MCF 10A (cell line): Measurements from ENCODE around the gene MAT2B. TPM values are rescaled to one million over a fixed set of nuclear protein-coding genes. Genes with fewer than 3 reads are reported as not detected.

ENCODE experiments used
- BruUV-seq: library from RNA; stranded (reverse); fragments of 400-500 nt; replicated peaks from 2 replicates; lab custom pipeline; 2021; lab: Mats Ljungman, UMichigan
- CTCF ChIA-PET: fragments of 300-600 bp; sonication (Branson Sonifier 250); formaldehyde crosslinking; extraction: SDS; loops from one replicate; lab custom pipeline; 2021; ENCODE audit warnings: antibody characterized with exemption, inconsistent platforms; lab: Yijun Ruan, JAX
- POLR2A ChIA-PET: fragments of 300-600, 350-650 bp; sonication (Branson Sonifier 250); formaldehyde crosslinking; extraction: SDS; loops from one replicate; lab custom pipeline; 2020; ENCODE audit warnings: antibody characterized with exemption, inconsistent platforms; lab: Yijun Ruan, JAX
- DNase-seq: peaks from one replicate; pipeline ENCODE4 v3.0.0-alpha.2; 2018; ENCODE audit not compliant: unreplicated experiment
- H3K27ac Mint-ChIP-seq: one replicate; pipeline ENCODE4 v1.8.0; 2022; ENCODE audit warnings: mild to moderate bottlenecking, low read depth, mixed read lengths; ENCODE audit not compliant: unreplicated experiment
- H3K27me3 Mint-ChIP-seq: one replicate; pipeline ENCODE4 v1.8.0; 2022; ENCODE audit warnings: mixed read lengths; ENCODE audit not compliant: insufficient read depth, unreplicated experiment
- H3K36me3 Mint-ChIP-seq: one replicate; pipeline ENCODE4 v1.8.0; 2022; ENCODE audit warnings: mild to moderate bottlenecking, moderate library complexity, mixed read lengths; ENCODE audit not compliant: insufficient read depth, unreplicated experiment
- H3K4me1 Mint-ChIP-seq: one replicate; pipeline ENCODE4 v1.8.0; 2022; ENCODE audit warnings: mixed read lengths; ENCODE audit not compliant: insufficient read depth, unreplicated experiment
- H3K4me3 Mint-ChIP-seq: one replicate; pipeline ENCODE4 v1.8.0; 2022; ENCODE audit warnings: mild to moderate bottlenecking, moderate library complexity, mixed read lengths; ENCODE audit not compliant: unreplicated experiment
- H3K9me3 Mint-ChIP-seq: one replicate; pipeline ENCODE4 v1.8.0; 2022; ENCODE audit warnings: mixed read lengths; ENCODE audit not compliant: unreplicated experiment
- intact Hi-C: fragments of 100-400 bp; cut with micrococcal nuclease; formaldehyde crosslinking; loops from 2 replicates; pipeline ENCODE4 v1.14.1; 2022
- total RNA-seq: library from RNA; stranded (reverse); gene quantifications from 2 replicates; pipeline ENCODE4 v1.2.3, GENCODE V29; 2022
- TF ChIP-seq, protein P1 (sequence below): fragments of 200-600 bp; IDR thresholded peaks from one replicate; pipeline ENCODE4 v1.8.0; 2022; ENCODE audit warnings: antibody characterized with exemption, mild to moderate bottlenecking; ENCODE audit not compliant: unreplicated experiment

MAT2B gene
- total RNA-seq, 1 experiment from 2014 or later: 70.9 TPM

DNA sequence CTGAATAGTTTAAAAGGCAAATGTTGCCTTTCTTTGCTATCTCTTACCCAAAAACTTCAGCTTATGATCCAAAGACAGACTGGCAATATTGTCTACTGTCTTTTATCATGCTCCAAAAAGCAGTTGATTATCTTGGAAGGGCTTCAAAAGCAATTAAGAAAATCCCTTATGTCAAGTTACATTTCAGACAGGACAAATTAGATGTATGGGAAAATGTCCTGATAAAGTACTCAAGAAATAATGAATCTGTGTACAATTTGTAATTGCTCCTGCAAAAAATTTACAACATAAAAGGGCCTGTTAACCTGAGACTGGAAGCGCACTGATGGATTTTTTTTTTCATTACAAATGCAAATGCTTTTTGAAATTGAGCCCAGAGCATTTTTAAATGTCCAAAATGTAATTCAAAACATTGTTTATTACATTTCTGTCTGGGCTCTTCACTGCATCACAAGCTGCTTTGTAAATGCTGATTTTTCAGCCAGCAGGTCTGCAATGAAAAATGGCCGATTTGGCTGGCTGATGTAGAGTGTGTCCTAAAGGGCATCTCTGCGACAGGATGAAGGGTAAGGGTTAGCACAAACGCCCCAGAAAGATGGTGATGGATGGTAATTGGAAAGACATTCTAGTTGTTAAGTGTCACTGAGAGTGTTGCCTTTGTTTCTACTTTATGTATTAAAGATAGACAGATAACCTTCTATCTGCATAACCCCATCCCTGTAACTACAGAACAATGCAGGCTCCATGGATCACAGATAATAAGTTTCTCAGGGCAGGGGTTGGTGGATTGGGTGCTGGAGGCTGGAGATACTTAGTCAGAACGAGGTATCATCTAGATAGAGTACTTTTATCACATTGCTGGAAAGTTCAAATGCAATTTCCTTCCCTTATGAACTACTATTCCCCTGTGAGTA is 27.0 kb downstream of the MAT2B start:
- TF ChIP-seq, protein P1, sequence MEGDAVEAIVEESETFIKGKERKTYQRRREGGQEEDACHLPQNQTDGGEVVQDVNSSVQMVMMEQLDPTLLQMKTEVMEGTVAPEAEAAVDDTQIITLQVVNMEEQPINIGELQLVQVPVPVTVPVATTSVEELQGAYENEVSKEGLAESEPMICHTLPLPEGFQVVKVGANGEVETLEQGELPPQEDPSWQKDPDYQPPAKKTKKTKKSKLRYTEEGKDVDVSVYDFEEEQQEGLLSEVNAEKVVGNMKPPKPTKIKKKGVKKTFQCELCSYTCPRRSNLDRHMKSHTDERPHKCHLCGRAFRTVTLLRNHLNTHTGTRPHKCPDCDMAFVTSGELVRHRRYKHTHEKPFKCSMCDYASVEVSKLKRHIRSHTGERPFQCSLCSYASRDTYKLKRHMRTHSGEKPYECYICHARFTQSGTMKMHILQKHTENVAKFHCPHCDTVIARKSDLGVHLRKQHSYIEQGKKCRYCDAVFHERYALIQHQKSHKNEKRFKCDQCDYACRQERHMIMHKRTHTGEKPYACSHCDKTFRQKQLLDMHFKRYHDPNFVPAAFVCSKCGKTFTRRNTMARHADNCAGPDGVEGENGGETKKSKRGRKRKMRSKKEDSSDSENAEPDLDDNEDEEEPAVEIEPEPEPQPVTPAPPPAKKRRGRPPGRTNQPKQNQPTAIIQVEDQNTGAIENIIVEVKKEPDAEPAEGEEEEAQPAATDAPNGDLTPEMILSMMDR: no peak
- intact Hi-C loops: no loop called here
- DNase-seq: no peak
- Mint-ChIP-seq H3K9me3 (no peaks in the 10 kb centered on the region), H3K36me3 (no peaks in the 10 kb centered on the region), H3K27ac (no peak overlapping the region), H3K4me3 (no peak overlapping the region), H3K27me3 (no peaks in the 10 kb centered on the region), H3K4me1 (no peaks in the 10 kb centered on the region)
- ChIA-PET CTCF (interaction anchor here (0.6 to 1.6 kb wide), 5 partner anchors 10 to 1868 kb away, joined by 3 to 4 read pairs (median 3); no protein-coding TSS in a partner anchor), POLR2A (interaction anchor here (0.6 to 1.2 kb wide), 2 partner anchors 23 to 53 kb away, joined by 3 to 6 read pairs; no protein-coding TSS in a partner anchor)
- no TSS peak for BruUV-seq

DNA sequence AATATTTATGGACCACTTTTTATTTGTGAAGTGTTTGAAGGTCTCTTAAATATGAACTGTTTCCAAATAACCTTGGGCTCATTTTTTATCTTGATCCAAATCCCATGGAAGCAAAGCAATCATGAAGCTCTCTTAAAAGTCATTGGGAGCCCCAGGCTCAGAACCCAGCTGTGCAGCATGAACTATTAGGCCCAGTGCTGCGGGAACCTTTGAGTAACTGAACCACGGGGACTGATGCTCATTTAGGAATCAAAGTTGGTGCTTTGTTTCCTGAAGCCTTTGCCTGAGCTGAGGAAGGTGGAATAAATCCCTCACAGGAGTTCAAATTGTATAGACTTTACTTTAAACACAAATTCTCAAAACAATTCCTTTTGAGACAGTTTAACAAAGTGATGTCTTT is 27.8 kb downstream of the MAT2B start:
- no peak overlapping the region for H3K27ac Mint-ChIP-seq
- TF ChIP-seq, protein P1: no peak
- CTCF ChIA-PET: interaction anchor here (0.6 to 1.6 kb wide), 10 partner anchors 10 to 1867 kb away, joined by 3 to 7 read pairs (median 3); no protein-coding TSS in a partner anchor
- H3K36me3 Mint-ChIP-seq: no peaks in the 10 kb centered on the region
- DNase-seq: no peak
- no peaks in the 10 kb centered on the region for H3K4me1 Mint-ChIP-seq
- H3K27me3 Mint-ChIP-seq: no peaks in the 10 kb centered on the region
- POLR2A ChIA-PET: interaction anchor here (1.2 kb wide), 1 partner anchor 24 kb away, joined by 6 read pairs; no protein-coding TSS in a partner anchor
- H3K9me3 Mint-ChIP-seq: no peaks in the 10 kb centered on the region
- no TSS peak for BruUV-seq
- no peak overlapping the region for H3K4me3 Mint-ChIP-seq
- intact Hi-C loops: no loop called here

DNA sequence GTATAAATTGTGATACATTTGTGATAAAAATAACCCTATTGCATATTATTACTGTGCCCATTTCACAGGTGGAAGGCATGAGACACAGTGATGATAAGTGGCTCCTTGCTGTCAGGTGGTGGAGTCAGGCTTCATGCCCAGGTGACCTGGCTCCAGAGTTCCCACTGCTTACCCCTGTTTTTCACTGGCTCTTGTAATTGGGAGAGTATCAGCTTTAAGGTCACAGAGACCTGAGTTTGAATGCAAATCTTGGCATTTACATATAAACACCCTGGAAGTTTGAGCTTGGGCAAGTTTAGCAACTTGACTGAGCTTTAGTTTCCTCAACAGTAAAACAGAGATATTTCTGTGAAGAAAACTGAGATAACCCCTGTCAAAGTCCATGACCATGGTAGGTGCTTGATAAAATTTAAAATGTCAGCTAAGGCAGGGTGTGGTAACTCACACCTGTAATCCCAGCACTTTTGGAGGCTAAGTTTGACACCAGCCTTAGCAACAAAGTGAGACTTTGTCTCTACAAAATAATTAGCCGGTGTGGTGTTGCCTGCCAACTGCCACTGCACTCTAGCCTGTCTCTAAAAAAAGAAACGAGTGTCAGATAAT is 29.2 kb downstream of the MAT2B start:
- H3K9me3 Mint-ChIP-seq: no peaks in the 10 kb centered on the region
- POLR2A ChIA-PET: interaction anchor here (1.0 kb wide), 1 partner anchor 8 kb away, joined by 3 read pairs; no protein-coding TSS in a partner anchor
- no TSS peak for BruUV-seq

More for the DNA sequence above, 29.2 kb downstream of the MAT2B start:
- DNase-seq: no peak
- TF ChIP-seq, protein P1: no peak
- H3K4me3 Mint-ChIP-seq: no peak overlapping the region
- H3K36me3 Mint-ChIP-seq: no peaks in the 10 kb centered on the region
- no peaks in the 10 kb centered on the region for H3K27me3 Mint-ChIP-seq
- intact Hi-C loops: no loop called here
- H3K27ac Mint-ChIP-seq: no peak overlapping the region
- CTCF ChIA-PET: interaction anchor here (0.6 to 1.6 kb wide), 4 partner anchors 8 to 1960 kb away, joined by 3 to 4 read pairs (median 3); no protein-coding TSS in a partner anchor
- no peaks in the 10 kb centered on the region for H3K4me1 Mint-ChIP-seq
